Kidney epithelial cell (primary cell): ENCODE data around the gene AKT2. TPM values are rescaled to one million over a fixed set of nuclear protein-coding genes. Genes with fewer than 3 reads are reported as not detected.

Source experiments
- DNase-seq: peaks from one replicate; pipeline ENCODE4 v3.0.0-alpha.2; 2010; ENCODE audit warnings: low read depth
- H3K27me3 ChIP-seq: 2 replicates; pipeline ENCODE4 v1.6.0; 2011; ENCODE audit warnings: low read length; ENCODE audit not compliant: control insufficient read depth, insufficient read depth
- H3K36me3 ChIP-seq: 2 replicates; pipeline ENCODE4 v1.5.1; 2011; ENCODE audit warnings: low read length; ENCODE audit not compliant: control insufficient read depth, insufficient read depth
- H3K4me3 ChIP-seq: 2 replicates; pipeline ENCODE4 v1.5.1; 2011; ENCODE audit warnings: low read depth, mild to moderate bottlenecking, control low read depth, low read length
- total RNA-seq: library from RNA; depleted of rRNA; stranded (reverse); fragments of >200 nt; gene quantifications from 2 replicates; pipeline ENCODE4 v1.2.3, GENCODE V29; 2015
- TF ChIP-seq, protein P1 (sequence below): IDR thresholded peaks from 2 replicates; pipeline ENCODE4 v1.5.1; 2011; ENCODE audit warnings: mild to moderate bottlenecking, moderate library complexity, low read length, control low read depth, inconsistent platforms; ENCODE audit not compliant: insufficient read depth, poor library complexity, severe bottlenecking

AKT2 gene
- total RNA-seq, 1 donor from 2014 or later, result 73.5 TPM

DNA sequence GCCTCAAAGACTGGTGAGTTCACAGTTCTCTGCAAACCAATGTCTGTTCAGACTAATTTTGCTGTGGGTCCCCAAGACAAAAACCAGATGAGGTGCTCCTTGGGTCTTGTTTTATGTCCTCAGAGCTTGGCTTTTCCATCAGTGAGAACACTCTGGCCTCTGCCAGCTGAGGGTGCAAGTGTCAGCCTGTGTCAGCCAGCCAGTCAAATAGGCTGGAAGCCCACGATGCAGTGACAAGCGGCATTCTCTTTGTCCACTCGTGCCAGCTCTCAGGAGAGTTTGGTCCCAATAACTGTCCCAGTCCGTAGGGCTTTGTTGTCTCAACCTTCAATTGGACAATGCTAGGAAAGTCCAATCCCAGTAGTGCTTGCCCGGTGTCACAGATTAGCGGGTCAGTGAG is 9.4 kb upstream of the AKT2 start:
- DNase-seq, result no peak
- TF ChIP-seq, protein P1, sequence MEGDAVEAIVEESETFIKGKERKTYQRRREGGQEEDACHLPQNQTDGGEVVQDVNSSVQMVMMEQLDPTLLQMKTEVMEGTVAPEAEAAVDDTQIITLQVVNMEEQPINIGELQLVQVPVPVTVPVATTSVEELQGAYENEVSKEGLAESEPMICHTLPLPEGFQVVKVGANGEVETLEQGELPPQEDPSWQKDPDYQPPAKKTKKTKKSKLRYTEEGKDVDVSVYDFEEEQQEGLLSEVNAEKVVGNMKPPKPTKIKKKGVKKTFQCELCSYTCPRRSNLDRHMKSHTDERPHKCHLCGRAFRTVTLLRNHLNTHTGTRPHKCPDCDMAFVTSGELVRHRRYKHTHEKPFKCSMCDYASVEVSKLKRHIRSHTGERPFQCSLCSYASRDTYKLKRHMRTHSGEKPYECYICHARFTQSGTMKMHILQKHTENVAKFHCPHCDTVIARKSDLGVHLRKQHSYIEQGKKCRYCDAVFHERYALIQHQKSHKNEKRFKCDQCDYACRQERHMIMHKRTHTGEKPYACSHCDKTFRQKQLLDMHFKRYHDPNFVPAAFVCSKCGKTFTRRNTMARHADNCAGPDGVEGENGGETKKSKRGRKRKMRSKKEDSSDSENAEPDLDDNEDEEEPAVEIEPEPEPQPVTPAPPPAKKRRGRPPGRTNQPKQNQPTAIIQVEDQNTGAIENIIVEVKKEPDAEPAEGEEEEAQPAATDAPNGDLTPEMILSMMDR, result no peak
- Histone ChIP-seq H3K4me3 (no peak overlapping the region), H3K36me3 (no peaks in the 10 kb centered on the region), H3K27me3 (no peaks in the 10 kb centered on the region)

DNA sequence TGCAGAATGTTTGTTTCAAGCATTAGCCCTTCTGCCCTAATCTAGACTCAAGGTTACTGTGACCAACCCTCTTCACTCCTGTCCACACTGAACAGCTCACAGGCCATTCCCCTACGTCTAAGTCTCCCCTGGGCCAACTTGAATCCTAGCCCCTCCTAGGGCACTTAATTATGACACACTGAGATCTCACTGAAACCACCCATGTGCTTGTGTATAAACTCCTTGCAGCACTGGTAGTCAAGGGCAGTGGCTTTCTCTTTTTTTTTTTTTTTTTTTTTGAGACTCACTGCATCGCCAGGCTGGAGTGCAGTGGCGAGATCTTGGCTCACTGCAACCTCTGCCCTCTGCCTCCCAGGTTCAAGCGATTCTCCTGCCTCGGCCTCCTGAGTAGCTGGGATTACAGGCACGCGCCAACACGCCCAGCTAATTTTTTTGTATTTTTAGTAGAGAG is 1.9 kb upstream of the AKT2 start:
- TF ChIP-seq, protein P1, result no peak
- Histone ChIP-seq H3K4me3 (no peak overlapping the region), H3K27me3 (no peaks in the 10 kb centered on the region), H3K36me3 (peaks cover 1% of the 10 kb centered on the region)
- no peak for DNase-seq

DNA sequence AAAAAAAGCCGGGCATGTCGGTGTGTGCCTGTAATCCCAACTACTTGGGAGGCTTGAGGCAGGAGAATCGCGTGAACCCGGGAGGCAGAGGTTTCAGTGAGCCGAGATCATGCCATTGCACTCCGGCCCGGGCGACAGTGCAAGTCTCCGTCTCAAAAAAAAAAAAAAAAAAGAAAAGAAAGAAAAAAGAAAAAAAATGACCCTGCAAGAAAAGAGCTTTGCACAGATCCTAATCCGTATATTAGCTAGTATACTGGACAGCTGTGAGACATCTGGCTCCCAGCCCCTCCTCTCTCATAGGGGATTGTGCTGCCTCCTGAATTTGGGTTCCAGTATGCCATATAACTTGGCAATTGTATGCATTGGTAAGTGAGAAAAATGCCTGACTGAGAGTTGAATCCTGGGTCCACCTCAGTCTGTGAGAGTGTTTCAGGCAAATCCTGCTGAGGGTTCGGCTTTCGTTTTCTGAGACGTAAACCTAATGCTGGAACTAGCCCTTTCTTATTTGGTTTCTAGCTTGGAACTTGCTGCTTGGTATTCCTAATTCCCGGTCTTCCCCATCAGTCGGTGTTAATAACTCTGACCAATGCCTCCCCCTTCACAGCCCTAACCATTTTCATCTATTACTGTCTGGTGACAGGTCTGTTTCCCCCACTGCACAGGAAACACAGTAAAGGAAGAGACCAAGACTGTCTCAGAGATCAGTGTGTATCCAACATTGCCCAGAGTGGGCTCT is 1.3 kb upstream of the AKT2 start:
- no peaks in the 10 kb centered on the region for H3K27me3 ChIP-seq
- no peak overlapping the region for H3K4me3 ChIP-seq
- H3K36me3 ChIP-seq, result peaks cover 1% of the 10 kb centered on the region
- no peak for DNase-seq
- TF ChIP-seq, protein P1, result no peak

DNA sequence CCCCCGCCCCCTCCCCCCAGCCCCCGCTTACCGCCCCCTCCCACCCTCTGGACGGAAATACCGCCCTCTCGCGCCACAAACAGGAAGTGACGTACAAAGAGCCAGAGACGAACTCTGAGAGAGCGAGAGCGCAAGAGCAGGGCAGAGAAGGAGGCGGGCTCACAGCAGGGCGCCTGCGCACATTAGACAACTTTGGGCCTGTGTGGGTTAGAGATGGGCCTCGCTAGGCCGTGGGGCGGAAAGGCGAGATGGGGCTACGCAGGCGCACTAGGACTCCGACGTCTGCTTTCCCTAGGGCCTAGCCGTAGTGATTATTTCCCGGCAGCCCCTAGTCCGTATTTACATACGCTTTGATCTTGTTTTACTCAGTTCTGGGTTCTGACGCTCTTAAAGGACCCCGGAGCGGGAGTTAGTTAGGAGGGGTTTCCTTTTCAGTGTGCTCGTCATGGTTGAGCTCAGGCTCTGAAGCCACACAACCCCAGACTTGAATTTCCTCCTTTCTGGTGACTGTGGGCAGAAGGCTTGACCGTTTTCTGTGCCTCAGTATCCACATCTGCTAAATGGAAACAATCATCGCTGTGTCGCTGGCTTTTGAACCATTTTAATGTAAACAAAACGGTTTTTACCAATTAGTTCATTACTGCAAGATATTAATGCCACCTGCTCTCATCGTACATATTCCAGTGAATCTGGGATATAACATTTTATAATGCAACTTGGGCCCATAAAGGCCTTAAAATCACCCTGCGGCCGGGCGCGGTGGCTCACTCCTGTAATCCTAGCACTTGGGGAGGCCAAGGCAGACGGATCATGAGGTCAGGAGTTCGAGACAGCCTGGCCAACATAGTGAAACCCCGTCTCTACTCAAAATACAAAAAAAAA is 449 bp upstream of the AKT2 start:
- DNase-seq, result peak; percentile 96
- peak overlapping the region; percentile 94 for H3K4me3 ChIP-seq
- TF ChIP-seq, protein P1, result no peak
- peaks cover 1% of the 10 kb centered on the region for H3K36me3 ChIP-seq
- H3K27me3 ChIP-seq, result no peaks in the 10 kb centered on the region

DNA sequence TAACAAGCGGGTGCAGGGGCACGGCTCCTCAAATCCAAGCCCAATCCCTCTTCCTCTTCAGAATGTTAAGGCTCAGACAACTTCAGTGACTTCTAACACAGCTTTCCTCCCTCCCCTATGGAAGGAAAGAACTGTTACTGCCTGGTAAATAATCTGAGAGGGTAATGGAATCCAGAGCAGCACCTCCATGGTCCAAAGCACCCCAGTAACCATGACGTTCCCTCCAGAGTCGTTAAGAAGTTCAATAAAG is 969 bp downstream of the AKT2 start:
- peak overlapping the region; percentile 94 for H3K4me3 ChIP-seq
- H3K27me3 ChIP-seq, result no peaks in the 10 kb centered on the region
- no peak for DNase-seq
- peaks cover 1% of the 10 kb centered on the region for H3K36me3 ChIP-seq
- TF ChIP-seq, protein P1, result no peak
